Transverse colon (tissue), 3 donors: ENCODE measurements around the gene CYP17A1.

Experiments used
- CTCF ChIP-seq, 5 experiments: fragments of 200-600 bp in 3 of 5; fragments of 450-650 bp in 2 of 5; sonication (generic) in 3 of 5; IDR thresholded peaks; 1 replicate in 2 of 5; 2 replicates in 3 of 5; pipeline ENCODE4 v1.5.1; 2016 to 2017; ENCODE audit warnings: antibody characterized with exemption in 5 of 5, inconsistent platforms in 3 of 5, mild to moderate bottlenecking in 2 of 5, moderate library complexity in 1 of 5
- POLR2A ChIP-seq: fragments of 450-650 bp; IDR thresholded peaks from one replicate; pipeline ENCODE4 v1.6.1; 2016; ENCODE audit warnings: antibody characterized with exemption, mild to moderate bottlenecking, moderate library complexity

- no peak for TF ChIP-seq POLR2A
- no peak for TF ChIP-seq CTCF (IDR thresholded peaks at IDR 0.05)
These were observed 22.1 kb downstream of the CYP17A1 start for GRCh38 chr10:102814873-102815661.
